Measurements from ENCODE around the gene ABI3.
A peak's percentile ranks its signal among the peaks of the same experiment; 100 is the strongest.

ABI3 gene

DNA sequence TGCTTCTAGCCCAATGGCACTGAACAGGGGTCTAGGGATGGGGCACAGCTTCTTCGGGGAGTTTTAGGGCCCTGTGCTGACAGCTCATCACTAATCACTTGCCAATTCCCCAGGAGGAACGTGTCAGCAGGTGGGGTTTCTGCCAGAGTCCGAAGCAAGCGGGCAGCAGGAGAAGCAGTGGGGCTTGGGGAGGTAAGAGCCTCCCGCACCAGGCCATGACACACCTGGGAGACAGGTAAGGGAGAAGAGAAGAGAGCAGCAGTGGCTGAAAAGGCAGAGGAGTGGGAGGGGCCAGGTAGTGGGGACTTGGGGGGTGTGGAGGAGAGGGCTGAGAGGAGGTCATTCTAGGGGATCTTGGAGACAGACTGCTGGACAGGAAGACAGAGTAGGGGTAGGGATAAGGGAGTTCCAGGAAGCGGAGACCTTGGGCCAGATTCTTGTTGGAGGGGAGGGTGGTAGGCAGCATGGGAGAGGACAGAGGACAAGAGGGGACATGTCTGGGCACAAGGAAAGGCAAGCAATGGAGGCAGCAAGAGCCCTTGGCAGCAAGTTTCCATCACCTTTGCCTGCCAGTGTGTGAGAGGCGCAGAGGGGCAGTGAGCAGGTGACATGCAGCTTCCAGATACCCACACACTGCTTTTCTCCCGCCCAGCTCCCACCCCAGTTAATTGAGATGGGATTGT, 15.2 kb downstream of the ABI3 start:
- no peak for DNase-seq (ENCODE audit: low read depth in 2 of 2)

DNA sequence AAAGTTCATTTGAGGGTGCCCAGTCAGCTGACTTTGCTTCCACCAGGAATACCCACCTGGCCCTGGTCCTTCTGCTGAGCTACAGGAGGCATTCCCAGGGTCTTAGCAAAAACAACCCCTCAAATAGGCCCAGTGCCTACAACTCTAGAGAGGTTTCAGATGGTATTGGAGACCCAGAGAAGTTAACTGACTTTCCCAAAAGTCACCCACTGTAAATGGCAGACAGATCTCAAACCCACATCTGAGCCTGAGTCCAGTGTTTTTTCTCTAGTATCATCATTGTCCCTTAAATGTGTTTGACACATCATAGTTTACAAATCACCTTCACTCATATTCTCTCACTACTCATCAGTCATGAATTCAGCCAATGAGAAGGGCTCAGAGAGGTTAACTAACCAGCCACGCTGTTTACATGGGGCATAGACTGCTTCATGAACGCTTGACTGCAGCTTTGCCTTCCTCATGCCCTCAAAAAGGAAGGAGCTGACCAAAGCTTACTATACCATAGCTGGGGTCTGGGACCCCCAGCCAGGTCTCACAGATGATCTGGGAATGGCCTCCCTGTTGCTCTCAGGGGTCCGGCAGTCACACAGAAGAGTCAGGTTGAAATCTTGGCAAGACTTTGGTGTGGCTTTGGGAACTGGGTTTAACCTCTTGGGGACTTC, 16.4 kb downstream of the ABI3 start:
- DNase-seq (ENCODE audit: low read depth in 2 of 2) = no peak

DNA sequence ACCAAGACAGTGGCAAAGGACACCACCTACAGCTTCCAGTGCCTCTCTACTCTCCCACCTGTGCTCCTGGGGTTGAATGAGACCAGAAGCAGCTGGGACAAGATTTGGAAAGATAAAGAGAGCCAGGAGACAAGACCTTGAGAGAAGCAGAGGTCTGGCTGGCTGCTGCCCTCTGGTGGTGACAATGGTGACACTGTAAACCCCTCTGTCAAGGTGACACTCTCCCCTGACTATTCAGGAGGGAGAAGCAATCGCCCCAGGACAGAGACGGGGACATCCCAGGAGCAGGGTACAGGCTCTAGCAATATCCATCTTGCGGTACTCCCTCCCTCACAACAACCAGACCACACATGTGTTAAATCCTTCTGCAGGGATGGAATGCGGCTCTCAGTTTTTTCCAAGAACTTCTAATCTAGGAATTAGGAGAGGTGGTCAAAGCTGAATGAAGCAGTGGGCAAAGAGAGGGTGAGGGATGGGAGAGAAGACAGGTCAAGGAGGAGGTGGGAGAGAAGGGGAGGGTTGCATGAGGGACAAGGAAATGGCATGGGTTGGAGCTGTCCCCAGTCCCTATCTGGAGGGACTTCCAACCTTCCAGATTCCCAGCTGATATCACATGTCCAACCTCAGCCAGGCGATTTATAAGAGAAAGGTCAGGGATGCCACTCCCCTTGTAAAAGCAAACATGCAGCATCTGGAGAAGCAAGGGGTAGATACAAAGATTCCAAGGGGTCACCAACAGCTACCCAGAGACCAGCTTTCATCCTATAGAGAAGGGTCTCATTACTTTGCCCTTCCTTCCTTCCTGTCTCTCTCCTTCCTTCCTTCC, 17.1 kb downstream of the ABI3 start:
- peak in 1 of 2 experiments; percentile 25 for DNase-seq (ENCODE audit: low read depth in 2 of 2)

DNA sequence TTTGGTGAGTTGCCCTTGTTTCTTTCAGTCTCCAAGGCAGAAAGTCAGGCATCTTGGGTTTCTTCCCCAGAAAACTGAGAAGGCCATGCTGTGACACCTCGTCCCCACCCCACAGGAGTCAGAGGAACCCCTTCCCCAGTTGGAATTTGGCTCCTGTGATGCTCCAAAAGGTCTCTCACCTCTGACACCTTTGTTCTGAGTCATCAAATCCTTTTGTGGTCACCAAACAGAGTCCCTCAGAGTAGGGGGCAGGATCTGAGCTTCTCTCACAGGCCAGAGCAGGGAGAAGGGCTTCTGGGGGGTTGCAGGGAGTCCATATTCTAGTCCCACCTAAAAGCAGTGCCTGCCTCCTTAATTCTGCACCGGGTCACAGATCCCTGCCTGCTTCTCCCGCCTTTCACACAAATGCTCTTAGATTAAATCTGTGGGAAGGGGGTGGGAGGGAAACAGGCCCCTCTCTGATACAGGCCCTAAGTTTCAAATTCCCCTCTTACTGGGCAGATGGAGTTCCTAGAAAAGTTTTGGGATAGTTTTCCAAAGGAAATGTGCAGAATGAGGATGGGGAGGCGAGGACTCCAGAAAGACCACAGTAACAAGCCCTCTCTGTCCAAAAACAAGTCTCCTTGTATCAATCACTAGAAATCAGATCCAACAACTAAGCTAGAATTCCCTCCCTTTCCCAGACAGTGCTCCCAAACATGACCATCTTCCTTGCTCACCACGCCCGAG, 18.7 kb downstream of the ABI3 start:
- no peak for DNase-seq (ENCODE audit: low read depth in 2 of 2)

DNA sequence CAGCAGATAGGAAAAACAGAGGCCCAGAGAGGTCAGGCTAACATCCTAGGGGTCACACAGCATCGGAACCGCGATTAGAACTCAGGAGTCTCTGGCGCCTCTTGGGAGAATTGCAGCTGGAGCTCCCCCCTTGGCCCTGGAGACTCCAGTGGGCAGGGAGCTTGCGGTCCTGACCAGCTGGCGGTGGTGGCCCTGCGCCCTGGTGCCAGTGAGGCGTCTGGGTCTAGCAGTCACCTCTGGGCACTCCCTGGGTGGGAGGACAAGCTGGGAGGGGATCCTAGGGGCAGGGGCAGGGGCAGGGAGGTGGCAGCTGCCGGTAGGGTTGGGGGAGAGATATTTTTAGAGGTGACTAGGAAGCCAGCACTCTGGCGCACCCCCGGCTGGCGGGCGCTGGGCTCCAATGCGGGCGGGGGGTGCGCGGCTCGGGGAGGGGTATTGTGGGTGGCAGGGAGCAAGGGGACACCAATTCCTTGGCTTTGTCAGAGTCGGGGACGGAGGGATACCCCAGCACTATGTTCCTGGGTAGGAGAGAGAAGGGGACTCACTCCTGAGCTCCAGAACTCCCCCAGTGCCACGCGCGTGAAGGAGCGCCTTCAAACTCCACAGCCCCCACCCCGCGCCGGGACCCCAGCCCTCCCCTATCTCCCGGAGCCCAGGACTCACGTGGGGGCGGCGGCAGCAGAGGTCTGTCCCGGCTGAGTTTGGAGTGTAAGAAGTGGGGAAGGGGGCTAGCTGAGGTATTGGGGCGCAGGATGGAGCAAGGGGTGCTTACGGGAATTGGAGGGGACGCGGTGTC, 19.5 kb downstream of the ABI3 start:
- no peak for DNase-seq (ENCODE audit: low read depth in 2 of 2)

DNA sequence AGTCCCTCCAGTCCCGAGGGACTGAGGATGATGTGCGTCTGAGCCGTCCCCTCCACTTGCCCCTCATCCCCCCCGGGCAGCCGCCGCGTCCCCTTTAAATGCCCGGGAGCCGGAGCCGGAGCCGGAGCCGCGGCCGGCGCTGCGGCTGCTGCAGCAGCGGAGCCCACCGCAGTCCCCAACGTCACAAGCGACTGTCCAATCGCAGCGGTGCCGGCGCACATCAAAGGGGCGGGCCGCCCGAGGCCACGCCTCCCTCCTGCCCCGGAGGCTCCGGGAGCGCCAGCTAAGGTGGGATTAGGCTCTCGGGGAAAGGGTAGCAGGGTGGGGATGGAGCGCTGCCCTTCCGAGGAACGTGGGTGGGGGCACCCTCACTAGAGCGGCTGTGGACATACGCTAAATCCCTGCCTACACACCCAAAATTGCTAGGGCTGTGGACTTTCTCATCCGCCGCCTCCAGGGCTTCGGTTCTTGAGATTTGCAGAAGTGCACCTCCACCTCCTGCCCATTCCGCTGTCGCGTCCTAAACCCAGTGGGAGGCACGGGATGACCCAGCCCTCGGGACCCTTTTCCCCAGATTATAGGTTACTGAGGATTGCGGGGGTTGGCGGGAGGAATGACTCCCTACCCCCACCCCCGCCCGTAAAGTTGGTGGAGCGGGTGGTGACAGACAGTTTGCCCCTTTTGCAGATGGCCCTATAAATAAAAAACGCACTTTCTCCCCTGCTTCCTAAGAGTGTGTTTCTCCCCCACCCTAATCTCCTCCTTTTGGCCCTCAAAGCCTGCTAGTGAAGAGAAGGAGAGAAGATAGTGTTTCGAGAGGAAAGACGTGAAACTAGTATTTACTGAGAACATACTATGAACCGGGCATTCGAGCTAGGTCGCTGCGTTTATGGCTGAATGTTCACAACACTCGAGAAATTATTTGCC, 20.4 kb downstream of the ABI3 start, which contains the start of gene PHOSPHO1:
PHOSPHO1 (minus strand) TSS at position 152 of the 927 bp plus-strand sequence. CDS start 4,096 bp downstream, outside the sequence.
- DNase-seq (ENCODE audit: low read depth in 2 of 2) = peak; percentile 48 to 58

DNA sequence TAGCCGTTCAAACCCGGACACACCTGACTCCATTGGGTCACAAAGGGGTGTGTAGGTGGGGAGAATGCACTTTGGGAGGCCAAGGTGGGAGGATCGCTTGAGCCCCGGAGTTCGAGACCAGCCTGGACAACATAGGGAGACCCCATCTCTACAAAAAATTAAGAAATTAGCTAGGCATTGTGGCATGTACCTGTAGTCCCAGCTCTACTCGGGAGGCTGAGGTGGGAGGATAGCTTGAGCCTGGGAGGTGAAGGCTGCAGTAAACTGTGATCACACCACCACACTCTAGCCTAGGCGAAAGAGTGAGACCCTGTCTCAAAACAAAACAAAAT, 21.0 kb downstream of the ABI3 start:
- DNase-seq (ENCODE audit: low read depth in 2 of 2) = no peak

DNA sequence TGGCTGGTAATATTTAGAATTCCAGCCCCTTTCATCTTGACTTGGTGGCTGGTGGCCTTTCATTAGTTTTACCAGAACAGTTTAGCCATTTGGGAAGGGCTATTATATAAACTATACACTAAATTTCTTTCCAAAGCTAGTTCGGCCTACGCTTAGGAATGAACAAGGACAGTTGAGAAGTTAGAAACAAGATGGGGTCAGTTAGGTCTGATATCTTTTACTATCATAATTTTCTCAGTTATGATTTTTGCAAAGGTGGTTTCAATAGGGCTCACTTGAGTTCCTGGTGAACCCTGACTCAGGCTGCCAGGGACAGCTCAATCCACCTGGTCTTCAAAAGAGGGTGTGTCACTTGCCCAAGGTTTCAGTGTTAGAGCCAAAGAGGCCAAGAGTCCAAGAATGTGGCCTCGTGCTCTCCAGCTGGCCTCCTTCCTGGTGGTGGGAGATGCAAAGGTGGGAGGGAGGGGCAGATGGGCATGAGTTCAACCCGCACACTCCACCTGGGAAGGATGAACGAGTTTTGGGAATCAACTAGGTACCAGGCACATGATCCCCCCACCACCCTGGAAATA, 24.1 kb downstream of the ABI3 start:
- DNase-seq (ENCODE audit: low read depth in 2 of 2) = no peak

DNA sequence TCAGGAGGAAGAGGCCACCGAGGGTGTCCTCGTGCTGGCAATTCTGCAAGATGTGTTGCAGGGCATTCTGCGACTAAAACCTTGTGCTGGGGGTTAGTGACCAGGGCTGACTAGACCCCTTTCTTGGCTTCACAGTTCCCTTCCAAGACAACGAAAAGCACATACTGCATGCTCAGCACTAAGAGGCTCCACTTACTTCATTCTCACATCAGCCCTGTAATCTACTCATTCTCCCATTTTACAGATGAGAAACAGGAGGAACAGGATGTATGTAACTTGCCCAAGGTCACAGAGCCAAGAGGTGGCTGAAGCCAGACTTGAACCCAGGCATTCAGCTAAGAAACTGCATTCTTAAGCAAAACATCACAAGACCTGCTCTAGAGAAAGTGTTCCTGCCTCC, 25.4 kb downstream of the ABI3 start:
- no peak for DNase-seq (ENCODE audit: low read depth in 2 of 2)

DNA sequence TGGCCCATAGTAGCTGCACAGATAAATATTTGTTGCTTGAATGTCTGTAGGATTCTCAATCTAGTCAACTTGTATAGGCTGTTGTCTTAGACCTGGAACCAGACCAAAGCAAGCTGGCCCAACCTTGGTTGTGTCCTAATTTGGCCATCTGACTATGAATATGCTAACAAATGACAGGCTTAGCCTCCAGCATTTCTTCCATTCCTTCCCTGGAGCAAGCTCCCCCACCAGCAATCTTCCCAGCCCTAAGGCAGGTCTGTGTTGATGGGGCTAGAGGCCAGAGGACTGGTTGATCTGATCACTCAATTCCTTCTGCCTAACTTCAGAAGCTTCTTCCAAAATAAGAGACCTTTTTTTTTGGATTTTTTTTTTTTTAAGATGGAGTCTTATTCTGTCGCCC, 29.5 kb downstream of the ABI3 start:
- DNase-seq (ENCODE audit: low read depth in 2 of 2) = no peak

DNA sequence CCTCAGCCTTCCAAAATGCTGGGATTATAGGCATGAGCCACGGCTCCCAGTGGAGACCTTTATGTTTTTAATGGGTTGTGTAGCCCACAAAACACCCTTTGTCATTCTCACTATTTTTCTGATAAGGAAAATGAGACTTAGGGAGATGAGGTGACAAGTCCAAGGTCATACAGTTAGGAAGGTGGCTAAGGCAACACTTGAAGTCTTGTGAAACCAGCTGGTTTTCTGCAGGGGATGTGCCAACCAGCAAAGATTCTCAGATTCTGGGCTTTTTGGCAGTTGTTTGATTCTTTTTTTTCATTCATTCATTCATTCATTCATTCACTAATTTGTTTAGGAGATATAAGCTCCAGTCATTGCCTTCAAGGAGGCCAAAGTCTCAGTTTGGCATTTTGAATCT, 30.1 kb downstream of the ABI3 start:
- DNase-seq (ENCODE audit: low read depth in 2 of 2) = no peak

DNA sequence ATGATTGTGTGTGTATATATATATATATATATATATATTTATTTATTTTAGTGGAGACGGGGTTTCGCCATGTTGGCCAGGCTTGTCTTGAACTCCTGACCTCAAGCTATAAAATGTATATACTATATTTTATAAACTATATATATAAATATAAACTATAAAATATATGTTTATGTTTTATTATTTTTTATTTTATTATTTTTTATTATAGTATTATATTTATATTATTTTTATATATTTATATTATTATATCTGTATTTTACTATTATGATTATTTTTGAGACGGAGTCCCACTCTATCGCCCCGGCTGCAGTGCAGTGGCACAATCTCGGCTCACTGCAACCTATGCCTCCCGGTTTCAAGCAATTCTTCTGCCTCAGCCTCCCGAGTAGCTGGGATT, 30.5 kb downstream of the ABI3 start:
- no peak for DNase-seq (ENCODE audit: low read depth in 2 of 2)

DNA sequence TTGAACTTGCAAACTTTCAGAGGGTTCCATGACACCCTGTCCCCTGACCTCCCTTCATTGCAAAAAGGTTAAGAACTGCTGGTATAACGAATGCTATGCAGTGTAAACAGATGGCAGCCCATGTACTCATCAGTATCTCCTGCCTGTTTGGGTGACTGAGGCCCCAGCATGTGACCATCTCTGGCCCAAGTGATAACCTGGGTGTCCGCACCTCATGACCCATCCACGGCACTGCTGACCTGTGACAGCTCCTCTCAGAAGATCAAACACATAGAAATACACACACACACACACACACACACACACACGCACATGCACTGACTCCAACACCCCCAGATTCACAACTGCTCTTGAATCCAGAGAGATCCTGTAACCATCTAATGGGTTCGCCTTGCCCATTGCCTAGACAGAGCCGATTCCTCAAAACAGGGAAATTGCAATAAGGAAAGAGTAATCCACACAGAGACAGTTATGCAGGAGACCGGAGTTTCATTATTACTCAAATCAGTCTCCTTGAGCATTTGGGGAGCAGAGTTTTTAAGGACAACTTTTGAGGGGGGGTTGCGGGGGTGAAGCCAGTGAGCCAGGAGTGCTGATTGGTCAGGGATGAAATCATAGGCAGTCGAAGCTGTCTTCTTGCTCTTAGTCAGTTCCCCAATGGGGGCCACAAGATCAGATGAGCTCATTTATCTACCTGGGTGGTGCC, 31.3 kb downstream of the ABI3 start:
- no peak for DNase-seq (ENCODE audit: low read depth in 2 of 2)

DNA sequence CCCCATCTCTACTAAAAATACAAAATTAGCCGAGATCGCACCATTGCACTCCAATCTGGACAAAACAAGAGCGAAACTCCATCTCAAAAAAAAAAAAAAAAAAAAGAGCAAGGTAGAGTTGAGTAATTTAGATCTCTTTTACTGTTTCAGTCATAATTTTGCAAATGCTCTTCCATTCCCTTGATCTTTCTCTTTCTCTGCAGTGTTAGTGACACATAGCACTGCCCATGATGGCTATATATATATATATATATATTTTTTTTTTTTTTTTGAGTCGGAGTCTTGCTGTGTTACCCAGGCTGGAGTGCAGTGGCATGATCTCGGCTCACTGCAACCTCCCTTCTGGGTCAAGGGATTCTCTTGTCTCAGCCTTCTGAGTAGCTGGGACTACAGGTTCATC, 32.3 kb downstream of the ABI3 start:
- no peak for DNase-seq (ENCODE audit: low read depth in 2 of 2)

DNA sequence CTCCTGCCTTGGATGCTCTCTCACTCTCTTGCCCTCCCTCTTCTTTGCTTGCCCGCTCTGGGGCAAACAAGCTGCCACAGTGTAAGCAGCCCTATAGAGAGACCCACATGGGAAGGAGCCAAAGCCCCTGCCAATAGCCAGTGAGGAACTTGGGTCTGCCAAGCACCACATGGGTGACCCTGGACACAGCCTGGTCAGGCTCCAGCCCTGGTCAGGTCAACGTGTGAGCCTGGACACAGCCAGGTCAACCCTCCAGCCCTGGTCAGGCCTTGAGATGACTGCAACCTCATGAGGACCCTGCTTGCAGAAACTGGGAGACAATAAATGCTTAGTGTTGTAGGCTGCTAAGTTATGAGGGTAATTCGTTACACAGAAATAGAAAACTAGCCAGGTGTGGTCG, 34.3 kb downstream of the ABI3 start:
- no peak for DNase-seq (ENCODE audit: low read depth in 2 of 2)

DNA sequence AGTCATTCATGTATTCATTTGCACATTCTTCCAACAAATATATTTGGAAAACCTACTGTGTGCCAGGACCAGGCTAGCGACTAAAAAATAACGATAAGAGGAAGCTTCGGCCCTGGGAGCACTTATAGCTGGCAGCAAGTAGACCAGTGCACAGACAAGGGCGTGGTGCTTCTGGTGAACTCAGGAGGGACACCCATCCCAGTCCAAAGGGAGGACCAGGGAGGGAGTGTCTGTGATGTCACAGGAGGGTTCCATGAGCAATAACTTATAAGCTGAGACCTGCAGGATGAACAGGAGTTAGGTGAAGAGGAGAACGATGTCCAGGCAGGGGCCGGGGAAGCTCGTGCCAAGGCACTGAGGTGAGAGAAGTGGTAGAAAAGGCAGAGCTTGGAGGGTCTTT, 37.4 kb downstream of the ABI3 start:
- no peak for DNase-seq (ENCODE audit: low read depth in 2 of 2)

DNA sequence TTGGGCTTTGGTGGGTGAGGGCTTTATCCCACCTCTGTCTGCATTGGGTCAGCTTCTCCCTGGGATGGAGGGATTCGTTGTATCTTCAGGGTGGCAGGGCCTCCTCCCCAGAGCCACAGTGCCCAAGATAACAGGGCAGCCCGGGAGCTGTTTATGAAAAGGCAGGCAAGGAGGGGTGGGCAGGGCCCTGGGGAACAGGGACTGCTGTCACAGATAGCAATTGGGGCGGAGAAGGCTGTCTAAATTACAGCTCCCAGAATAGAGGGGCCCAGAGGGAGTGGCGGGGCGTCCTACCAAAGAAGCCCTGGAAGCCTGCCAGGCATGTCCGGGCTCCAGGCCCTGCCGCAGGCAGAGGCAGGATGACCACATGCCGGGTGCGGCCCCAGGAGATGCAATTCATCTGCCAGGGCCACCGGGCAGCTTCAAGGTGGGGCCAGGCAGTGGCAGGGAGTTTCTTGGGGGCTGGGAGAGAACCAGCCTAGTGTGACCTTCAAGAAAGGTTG, 38.8 kb downstream of the ABI3 start:
- DNase-seq (ENCODE audit: low read depth in 2 of 2) = no peak

DNA sequence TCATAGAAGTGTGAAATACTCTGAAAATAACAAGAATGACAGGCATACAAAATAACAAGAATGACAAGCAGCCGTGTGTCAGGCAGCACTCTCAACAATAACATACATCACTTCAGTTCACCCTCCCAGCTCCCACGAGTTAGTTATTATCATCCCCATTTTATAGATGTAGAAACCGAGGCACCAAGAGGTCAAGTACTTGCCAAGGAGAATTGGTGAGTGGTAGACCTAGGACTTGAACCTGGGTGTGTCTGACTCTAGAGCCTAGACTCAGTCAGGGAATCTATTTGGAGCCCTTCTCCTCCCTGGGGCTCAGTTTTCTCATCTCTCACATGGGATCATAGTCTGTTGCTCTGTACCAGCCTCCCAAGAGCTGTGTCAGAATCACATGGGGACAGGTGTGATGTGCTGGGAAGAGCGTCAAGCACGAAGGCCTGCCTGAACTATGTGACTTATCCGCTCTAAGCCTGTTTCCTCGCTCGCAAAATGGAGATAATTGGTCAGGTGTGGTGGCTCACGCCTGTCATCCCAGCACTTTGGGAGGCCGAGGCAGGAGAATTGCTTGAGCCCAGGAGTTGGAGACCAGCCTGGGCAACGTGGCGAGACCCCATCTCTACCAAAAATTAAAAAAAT, 39.5 kb downstream of the ABI3 start:
- DNase-seq (ENCODE audit: low read depth in 2 of 2) = no peak
